Measurements from ENCODE around the gene CAMTA1. TPM values are rescaled to one million over a fixed set of nuclear protein-coding genes. Genes with fewer than 3 reads are reported as not detected.

Gene CAMTA1
- total RNA-seq, 1 donor: 71.6 TPM

- Histone ChIP-seq H3K27me3 (ENCODE audit: insufficient read depth, low read length) (peaks cover 5% of the 10 kb centered on the region), H3K4me1 (ENCODE audit: insufficient read depth, low read length) (peaks cover 5% of the 10 kb centered on the region), H3K4me3 (ENCODE audit: low read length) (no peak overlapping the region), H3K9me3 (ENCODE audit: low read depth, low read length) (no peaks in the 10 kb centered on the region)
These were observed 173.3 kb downstream of the CAMTA1 start for GRCh38 chr1:6958407-6959030.

GRCh38 chr1:6959491-6959890 lies 174.2 kb downstream of the CAMTA1 start:
- H3K27me3 ChIP-seq (ENCODE audit: insufficient read depth, low read length): peaks cover 8% of the 10 kb centered on the region
- H3K4me1 ChIP-seq (ENCODE audit: insufficient read depth, low read length): peaks cover 5% of the 10 kb centered on the region
- no peak overlapping the region for H3K4me3 ChIP-seq (ENCODE audit: low read length)
- H3K9me3 ChIP-seq (ENCODE audit: low read depth, low read length): no peaks in the 10 kb centered on the region

- peaks cover 5% of the 10 kb centered on the region for H3K4me1 ChIP-seq (ENCODE audit: insufficient read depth, low read length)
- no peaks in the 10 kb centered on the region for H3K9me3 ChIP-seq (ENCODE audit: low read depth, low read length)
- H3K4me3 ChIP-seq (ENCODE audit: low read length): no peak overlapping the region
- H3K27me3 ChIP-seq (ENCODE audit: insufficient read depth, low read length): peaks cover 8% of the 10 kb centered on the region
These were observed 175.1 kb downstream of the CAMTA1 start for GRCh38 chr1:6960291-6960811.

- H3K4me1 ChIP-seq (ENCODE audit: insufficient read depth, low read length): peaks cover 5% of the 10 kb centered on the region
- no peaks in the 10 kb centered on the region for H3K9me3 ChIP-seq (ENCODE audit: low read depth, low read length)
- peaks cover 8% of the 10 kb centered on the region for H3K27me3 ChIP-seq (ENCODE audit: insufficient read depth, low read length)
- no peak overlapping the region for H3K4me3 ChIP-seq (ENCODE audit: low read length)
These were observed 175.6 kb downstream of the CAMTA1 start for GRCh38 chr1:6960860-6961259.

- no peaks in the 10 kb centered on the region for H3K9me3 ChIP-seq (ENCODE audit: low read depth, low read length)
These were observed 176.0 kb downstream of the CAMTA1 start for GRCh38 chr1:6961289-6961688.

GRCh38 chr1:6961905-6962477 lies 176.7 kb downstream of the CAMTA1 start:
- Histone ChIP-seq H3K9me3 (ENCODE audit: low read depth, low read length) (no peaks in the 10 kb centered on the region), H3K27me3 (ENCODE audit: insufficient read depth, low read length) (peaks cover 8% of the 10 kb centered on the region), H3K4me1 (ENCODE audit: insufficient read depth, low read length) (peaks cover 5% of the 10 kb centered on the region), H3K4me3 (ENCODE audit: low read length) (no peak overlapping the region)

More at GRCh38 chr1:6961289-6961688, 176.0 kb downstream of the CAMTA1 start:
- Histone ChIP-seq H3K4me3 (ENCODE audit: low read length) (no peak overlapping the region), H3K4me1 (ENCODE audit: insufficient read depth, low read length) (peaks cover 5% of the 10 kb centered on the region), H3K27me3 (ENCODE audit: insufficient read depth, low read length) (peaks cover 8% of the 10 kb centered on the region)

- Histone ChIP-seq H3K9me3 (ENCODE audit: low read depth, low read length) (no peaks in the 10 kb centered on the region), H3K27me3 (ENCODE audit: insufficient read depth, low read length) (peaks cover 8% of the 10 kb centered on the region), H3K4me1 (ENCODE audit: insufficient read depth, low read length) (peaks cover 5% of the 10 kb centered on the region), H3K4me3 (ENCODE audit: low read length) (no peak overlapping the region)
These were observed 177.3 kb downstream of the CAMTA1 start for GRCh38 chr1:6962478-6962995.

GRCh38 chr1:6962996-6963911 lies 178.0 kb downstream of the CAMTA1 start:
- Histone ChIP-seq H3K4me1 (ENCODE audit: insufficient read depth, low read length) (peaks cover 5% of the 10 kb centered on the region), H3K4me3 (ENCODE audit: low read length) (no peak overlapping the region), H3K27me3 (ENCODE audit: insufficient read depth, low read length) (peaks cover 8% of the 10 kb centered on the region), H3K9me3 (ENCODE audit: low read depth, low read length) (no peaks in the 10 kb centered on the region)

- Histone ChIP-seq H3K4me1 (ENCODE audit: insufficient read depth, low read length) (peaks cover under 1% of the 10 kb centered on the region), H3K27me3 (ENCODE audit: insufficient read depth, low read length) (peaks cover 8% of the 10 kb centered on the region), H3K4me3 (ENCODE audit: low read length) (no peak overlapping the region), H3K9me3 (ENCODE audit: low read depth, low read length) (no peaks in the 10 kb centered on the region)
These were observed 178.7 kb downstream of the CAMTA1 start for GRCh38 chr1:6963912-6964307.

- Histone ChIP-seq H3K4me1 (ENCODE audit: insufficient read depth, low read length) (peaks cover 5% of the 10 kb centered on the region), H3K27me3 (ENCODE audit: insufficient read depth, low read length) (peaks cover 12% of the 10 kb centered on the region), H3K9me3 (ENCODE audit: low read depth, low read length) (no peaks in the 10 kb centered on the region), H3K4me3 (ENCODE audit: low read length) (no peak overlapping the region)
These were observed 180.1 kb downstream of the CAMTA1 start for GRCh38 chr1:6965083-6965934.

- peaks cover 12% of the 10 kb centered on the region for H3K27me3 ChIP-seq (ENCODE audit: insufficient read depth, low read length)
- H3K4me3 ChIP-seq (ENCODE audit: low read length): no peak overlapping the region
- H3K9me3 ChIP-seq (ENCODE audit: low read depth, low read length): no peaks in the 10 kb centered on the region
- H3K4me1 ChIP-seq (ENCODE audit: insufficient read depth, low read length): peaks cover 5% of the 10 kb centered on the region
These were observed 180.6 kb downstream of the CAMTA1 start for GRCh38 chr1:6965935-6966241.

GRCh38 chr1:6966326-6966725 lies 181.1 kb downstream of the CAMTA1 start:
- Histone ChIP-seq H3K27me3 (ENCODE audit: insufficient read depth, low read length) (peaks cover 12% of the 10 kb centered on the region), H3K4me3 (ENCODE audit: low read length) (no peak overlapping the region), H3K4me1 (ENCODE audit: insufficient read depth, low read length) (peaks cover 5% of the 10 kb centered on the region), H3K9me3 (ENCODE audit: low read depth, low read length) (no peaks in the 10 kb centered on the region)

GRCh38 chr1:6967431-6968111 lies 182.3 kb downstream of the CAMTA1 start:
- Histone ChIP-seq H3K27me3 (ENCODE audit: insufficient read depth, low read length) (peaks cover 8% of the 10 kb centered on the region), H3K4me1 (ENCODE audit: insufficient read depth, low read length) (peaks cover 5% of the 10 kb centered on the region), H3K4me3 (ENCODE audit: low read length) (no peak overlapping the region), H3K9me3 (ENCODE audit: low read depth, low read length) (no peaks in the 10 kb centered on the region)

- Histone ChIP-seq H3K4me3 (ENCODE audit: low read length) (no peak overlapping the region), H3K27me3 (ENCODE audit: insufficient read depth, low read length) (peaks cover 4% of the 10 kb centered on the region), H3K4me1 (ENCODE audit: insufficient read depth, low read length) (peaks cover 5% of the 10 kb centered on the region), H3K9me3 (ENCODE audit: low read depth, low read length) (no peaks in the 10 kb centered on the region)
These were observed 183.9 kb downstream of the CAMTA1 start for GRCh38 chr1:6969106-6969505.
